Mesenchymal stem cell (in vitro differentiated cells and primary cell): ENCODE data around the gene DIPK1C.

Experiments used
- DNase-seq: peaks from one replicate; pipeline ENCODE4 v3.0.0-alpha.2; 2013
- H2AFZ ChIP-seq: one replicate; pipeline ENCODE4 v1.6.1; 2013; ENCODE audit warnings: low read depth, mild to moderate bottlenecking, control low read depth, inconsistent platforms, low read length, moderate library complexity
- H2AK5ac ChIP-seq: 2 replicates; pipeline ENCODE4 v1.6.1; 2013; ENCODE audit warnings: low read length, moderate library complexity, mild to moderate bottlenecking, inconsistent platforms; ENCODE audit not compliant: severe bottlenecking
- H2BK120ac ChIP-seq: one replicate; pipeline ENCODE4 v1.6.1; 2013; ENCODE audit warnings: low read depth, mild to moderate bottlenecking, inconsistent platforms, low read length, moderate library complexity
- H2BK12ac ChIP-seq, 2 experiments: one replicate each; pipeline ENCODE4 v1.6.1; 2013; ENCODE audit warnings: inconsistent platforms in 2 of 2, low read length in 2 of 2, mild to moderate bottlenecking in 2 of 2, moderate library complexity in 2 of 2, control low read depth in 1 of 2
- H2BK15ac ChIP-seq: one replicate; pipeline ENCODE4 v1.6.1; 2013; ENCODE audit warnings: mild to moderate bottlenecking, low read depth, inconsistent platforms; ENCODE audit not compliant: poor library complexity, severe bottlenecking
- H2BK5ac ChIP-seq: 2 replicates; pipeline ENCODE4 v1.6.1; 2013; ENCODE audit warnings: low read depth, mild to moderate bottlenecking, low read length, control low read depth, inconsistent platforms; ENCODE audit not compliant: poor library complexity, severe bottlenecking
- H3K14ac ChIP-seq, 2 experiments: one replicate each; pipeline ENCODE4 v1.6.1; 2013; ENCODE audit warnings: inconsistent platforms in 2 of 2, low read length in 2 of 2, control low read depth in 1 of 2, mild to moderate bottlenecking in 1 of 2, moderate library complexity in 1 of 2
- H3K18ac ChIP-seq, 2 experiments: one replicate each; pipeline ENCODE4 v1.6.1; 2013; ENCODE audit warnings: inconsistent platforms in 2 of 2, low read length in 2 of 2, control low read depth in 1 of 2, low read depth in 1 of 2, mild to moderate bottlenecking in 1 of 2
- H3K23ac ChIP-seq, 2 experiments: one replicate each; pipeline ENCODE4 v1.6.1; 2013; ENCODE audit warnings: inconsistent platforms in 2 of 2, low read length in 2 of 2, mild to moderate bottlenecking in 2 of 2, moderate library complexity in 2 of 2, control low read depth in 1 of 2
- H3K27ac ChIP-seq: 2 replicates; pipeline ENCODE4 v1.5.1; 2013; ENCODE audit warnings: mild to moderate bottlenecking, moderate library complexity, low read length, control low read depth, inconsistent platforms; ENCODE audit not compliant: poor library complexity, severe bottlenecking
- H3K27me3 ChIP-seq, 2 experiments: 2 replicates each; pipeline versions ENCODE4 v1.6.1 to v1.7.0; 2013; ENCODE audit warnings: low read length in 2 of 2, mild to moderate bottlenecking in 2 of 2, moderate library complexity in 2 of 2, control low read depth in 1 of 2, inconsistent platforms in 1 of 2; ENCODE audit not compliant: control insufficient read depth in 1 of 2, insufficient read depth in 1 of 2
- H3K36me3 ChIP-seq, 2 experiments: 2 replicates each; pipeline versions ENCODE4 v1.6.1 to v1.7.0; 2013; ENCODE audit warnings: low read length in 2 of 2, control low read depth in 1 of 2, inconsistent platforms in 1 of 2, low read depth in 1 of 2, mild to moderate bottlenecking in 1 of 2; ENCODE audit not compliant: insufficient read depth in 2 of 2, control insufficient read depth in 1 of 2
- H3K4ac ChIP-seq, 2 experiments: one replicate each; pipeline ENCODE4 v1.6.1; 2013; ENCODE audit warnings: inconsistent platforms in 2 of 2, low read length in 2 of 2, mild to moderate bottlenecking in 2 of 2, moderate library complexity in 2 of 2, control low read depth in 1 of 2, low read depth in 1 of 2
- H3K4me1 ChIP-seq: 2 replicates; pipeline ENCODE4 v1.6.1; 2013; ENCODE audit warnings: low read depth, low read length, control low read depth; ENCODE audit not compliant: control insufficient read depth, insufficient read depth
- H3K4me2 ChIP-seq: 2 replicates; pipeline ENCODE4 v1.6.1; 2013; ENCODE audit warnings: low read length, mild to moderate bottlenecking, inconsistent platforms; ENCODE audit not compliant: poor library complexity, severe bottlenecking
- H3K4me3 ChIP-seq, 2 experiments: 2 replicates each; pipeline versions ENCODE4 v1.5.1 to v1.7.0; 2013; ENCODE audit warnings: low read length in 2 of 2, mild to moderate bottlenecking in 2 of 2, control low read depth in 1 of 2, low read depth in 1 of 2; ENCODE audit not compliant: insufficient read depth in 1 of 2
- H3K79me1 ChIP-seq: replicated peaks from 2 replicates; pipeline ENCODE4 v1.6.1; 2013; ENCODE audit warnings: mild to moderate bottlenecking, control low read depth, low read length, inconsistent platforms; ENCODE audit not compliant: poor library complexity, severe bottlenecking
- H3K9ac ChIP-seq: 2 replicates; pipeline ENCODE4 v1.7.0; 2013; ENCODE audit warnings: mild to moderate bottlenecking, low read length, moderate library complexity
- H3K9me3 ChIP-seq: 2 replicates; pipeline ENCODE4 v1.7.0; 2013; ENCODE audit warnings: mild to moderate bottlenecking, low read length; ENCODE audit not compliant: control insufficient read depth
- H4K8ac ChIP-seq: one replicate; pipeline ENCODE4 v1.6.1; 2013; ENCODE audit warnings: inconsistent platforms, mild to moderate bottlenecking, low read length, moderate library complexity
- H4K91ac ChIP-seq: one replicate; pipeline ENCODE4 v1.6.1; 2013; ENCODE audit warnings: mild to moderate bottlenecking, low read length, inconsistent platforms
- WGBS: methylation state at CpG from one replicate; pipeline ENCODE4 v1.1.7; 2013; ENCODE audit warnings: mixed read lengths; 5-methylcytosine and 5-hydroxymethylcytosine counted together

Gene DIPK1C

DNA sequence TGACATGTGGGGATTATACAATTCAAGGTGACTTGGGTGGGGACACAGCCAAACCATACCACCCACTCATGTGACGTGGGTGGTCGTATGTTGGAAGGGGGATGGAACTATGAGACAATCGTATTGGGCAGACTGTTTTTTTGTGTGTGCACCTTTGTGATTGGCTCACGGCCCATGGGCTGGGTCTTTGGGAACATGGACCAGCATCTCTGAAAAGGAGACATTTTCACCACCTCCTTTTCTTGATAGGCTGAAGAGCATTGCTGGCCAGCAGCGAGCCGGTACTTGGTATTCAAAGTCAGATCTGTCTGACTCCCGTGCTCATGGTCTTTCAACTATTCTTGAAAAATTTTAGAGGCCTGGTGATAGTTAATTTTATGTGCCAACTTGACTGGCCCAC, 62.1 kb downstream of the DIPK1C start:
- Histone ChIP-seq H3K9me3 (no peaks in the 10 kb centered on the region), H3K14ac (no peak overlapping the region), H2BK120ac (no peak overlapping the region), H3K4me3 (no peak overlapping the region), H2BK15ac (no peak overlapping the region), H3K18ac (no peak overlapping the region), H2BK12ac (no peak overlapping the region), H3K4ac (no peak overlapping the region), H3K9ac (no peak overlapping the region), H3K23ac (no peak overlapping the region), H3K27ac (no peak overlapping the region), H3K4me1 (no peaks in the 10 kb centered on the region), H3K4me2 (no peak overlapping the region), H3K27me3 (peaks cover 14 to 67% of the 10 kb centered on the region in 2 experiments), H4K91ac (no peak overlapping the region), H3K79me1 (no peaks in the 10 kb centered on the region), H2AK5ac (no peak overlapping the region), H4K8ac (no peak overlapping the region), H2AFZ (no peak overlapping the region), H3K36me3 (no peaks in the 10 kb centered on the region), H2BK5ac (no peak overlapping the region)
- no peak for DNase-seq
- WGBS = 84% methylated on average over 4 of the region's 7 CpGs

DNA sequence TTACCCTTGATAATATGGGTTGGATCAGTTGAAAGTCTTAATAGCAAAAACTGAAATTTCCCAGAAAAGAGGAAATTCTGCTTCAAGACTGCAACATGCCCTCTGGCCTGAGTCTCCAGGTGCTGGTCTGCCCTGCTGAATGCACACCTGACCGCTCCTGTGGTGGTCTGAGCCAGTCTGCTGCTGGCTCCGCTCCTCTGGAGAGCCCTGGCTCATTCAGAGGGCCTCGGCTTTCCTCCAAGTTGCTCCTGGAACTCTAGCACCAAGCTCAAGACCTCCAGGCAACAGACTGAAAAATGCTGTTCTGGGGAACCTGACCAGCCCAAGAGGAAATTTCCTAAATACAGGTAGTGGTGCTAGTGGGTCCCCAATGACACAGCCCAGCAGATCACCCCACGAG, 64.8 kb downstream of the DIPK1C start:
- DNase-seq = no peak
- Histone ChIP-seq H3K4ac (no peak overlapping the region), H2BK12ac (no peak overlapping the region), H2BK15ac (no peak overlapping the region), H3K18ac (no peak overlapping the region), H2BK120ac (no peak overlapping the region), H2BK5ac (no peak overlapping the region), H2AK5ac (no peak overlapping the region), H4K91ac (no peak overlapping the region), H2AFZ (no peak overlapping the region), H3K79me1 (no peaks in the 10 kb centered on the region), H3K27ac (no peak overlapping the region), H4K8ac (no peak overlapping the region), H3K23ac (no peak overlapping the region), H3K14ac (no peak overlapping the region), H3K9ac (no peak overlapping the region), H3K27me3 (peaks cover 14 to 48% of the 10 kb centered on the region in 2 experiments), H3K4me3 (no peak overlapping the region), H3K4me1 (no peaks in the 10 kb centered on the region), H3K4me2 (no peak overlapping the region), H3K36me3 (no peaks in the 10 kb centered on the region), H3K9me3 (no peaks in the 10 kb centered on the region)
- WGBS = 72% methylated on average over 3 of the region's 4 CpGs

DNA sequence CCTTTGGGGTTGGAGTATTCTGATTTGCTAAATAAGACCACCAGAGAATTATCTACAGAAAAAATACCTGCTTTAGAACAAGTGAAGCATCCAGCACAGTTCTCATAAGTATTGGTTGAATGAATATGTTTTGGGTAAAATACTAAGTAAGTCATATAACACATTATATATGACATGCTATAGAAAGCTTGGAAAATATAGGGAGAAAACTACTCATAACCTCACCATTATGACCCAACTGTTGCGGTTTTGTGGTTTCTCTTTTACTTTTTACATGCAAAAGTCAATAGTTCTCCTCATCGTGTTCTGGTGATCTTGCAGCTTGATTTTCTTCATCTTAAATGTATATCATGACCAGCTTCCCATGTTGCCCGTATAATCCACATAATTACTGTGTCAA, 66.2 kb downstream of the DIPK1C start:
- 79% methylated on average over 3 of the region's 3 CpGs for WGBS
- no peak overlapping the region for H3K9ac ChIP-seq
- H3K79me1 ChIP-seq = no peaks in the 10 kb centered on the region
- no peak overlapping the region for H3K18ac ChIP-seq
- no peaks in the 10 kb centered on the region for H3K36me3 ChIP-seq
- H3K27ac ChIP-seq = no peak overlapping the region
- H2BK120ac ChIP-seq = no peak overlapping the region
- H3K4me2 ChIP-seq = no peak overlapping the region
- H4K8ac ChIP-seq = no peak overlapping the region
- H4K91ac ChIP-seq = no peak overlapping the region
- H3K4me3 ChIP-seq = no peak overlapping the region
- H3K4me1 ChIP-seq = no peaks in the 10 kb centered on the region
- no peak for DNase-seq
- no peaks in the 10 kb centered on the region for H3K9me3 ChIP-seq
- no peak overlapping the region for H2BK12ac ChIP-seq
- H2AK5ac ChIP-seq = no peak overlapping the region
- no peak overlapping the region for H2BK15ac ChIP-seq
- H3K4ac ChIP-seq = no peak overlapping the region
- H3K23ac ChIP-seq = no peak overlapping the region
- H3K14ac ChIP-seq = no peak overlapping the region
- H3K27me3 ChIP-seq = peaks cover 14 to 44% of the 10 kb centered on the region in 2 experiments
- no peak overlapping the region for H2AFZ ChIP-seq
- no peak overlapping the region for H2BK5ac ChIP-seq

DNA sequence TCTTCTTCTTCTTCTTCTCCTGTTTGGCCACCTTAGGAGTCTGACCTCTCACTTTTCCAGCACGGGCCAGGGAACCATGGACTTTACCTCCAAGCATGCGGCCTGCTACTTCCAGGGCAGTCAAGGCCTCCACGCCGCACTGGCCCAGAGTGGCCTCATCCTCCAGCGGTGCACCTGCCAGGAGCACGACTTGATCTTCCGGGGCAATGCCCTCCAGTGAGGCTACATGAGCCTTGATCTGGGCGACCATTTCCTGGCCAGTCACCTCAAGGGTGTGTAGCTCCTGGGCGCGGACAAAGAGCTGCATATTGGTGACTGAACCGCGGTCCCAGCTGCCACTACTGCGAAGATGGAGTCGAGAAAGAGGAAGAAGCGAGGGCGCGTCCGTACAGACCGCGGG, 67.1 kb downstream of the DIPK1C start:
- H3K4me1 ChIP-seq = no peaks in the 10 kb centered on the region
- WGBS = 92% methylated on average over 12 of the region's 20 CpGs
- H3K4ac ChIP-seq = no peak overlapping the region
- H2BK12ac ChIP-seq = no peak overlapping the region
- no peak overlapping the region for H3K23ac ChIP-seq
- no peak overlapping the region for H2BK120ac ChIP-seq
- no peak overlapping the region for H3K4me3 ChIP-seq
- no peak overlapping the region for H2AFZ ChIP-seq
- no peak overlapping the region for H3K27ac ChIP-seq
- no peaks in the 10 kb centered on the region for H3K9me3 ChIP-seq
- no peak overlapping the region for H3K9ac ChIP-seq
- no peak overlapping the region for H3K18ac ChIP-seq
- H3K36me3 ChIP-seq = no peaks in the 10 kb centered on the region
- no peak overlapping the region for H4K91ac ChIP-seq
- H4K8ac ChIP-seq = no peak overlapping the region
- no peaks in the 10 kb centered on the region for H3K79me1 ChIP-seq
- DNase-seq = no peak
- no peak overlapping the region for H3K14ac ChIP-seq
- no peak overlapping the region for H3K4me2 ChIP-seq
- H3K27me3 ChIP-seq = peaks cover 14 to 38% of the 10 kb centered on the region in 2 experiments
- H2BK5ac ChIP-seq = no peak overlapping the region
- H2AK5ac ChIP-seq = no peak overlapping the region
- no peak overlapping the region for H2BK15ac ChIP-seq
